GM21381 (cell line): ENCODE results near the gene SHISAL2A.

Experiments used
- ATAC-seq: cut with Tn5 transposase; IDR thresholded peaks from one replicate; pipeline ENCODE4 v1.9.1; 2021; ENCODE audit warnings: mild to moderate bottlenecking, moderate library complexity; ENCODE audit not compliant: unreplicated experiment

The SHISAL2A gene

DNA sequence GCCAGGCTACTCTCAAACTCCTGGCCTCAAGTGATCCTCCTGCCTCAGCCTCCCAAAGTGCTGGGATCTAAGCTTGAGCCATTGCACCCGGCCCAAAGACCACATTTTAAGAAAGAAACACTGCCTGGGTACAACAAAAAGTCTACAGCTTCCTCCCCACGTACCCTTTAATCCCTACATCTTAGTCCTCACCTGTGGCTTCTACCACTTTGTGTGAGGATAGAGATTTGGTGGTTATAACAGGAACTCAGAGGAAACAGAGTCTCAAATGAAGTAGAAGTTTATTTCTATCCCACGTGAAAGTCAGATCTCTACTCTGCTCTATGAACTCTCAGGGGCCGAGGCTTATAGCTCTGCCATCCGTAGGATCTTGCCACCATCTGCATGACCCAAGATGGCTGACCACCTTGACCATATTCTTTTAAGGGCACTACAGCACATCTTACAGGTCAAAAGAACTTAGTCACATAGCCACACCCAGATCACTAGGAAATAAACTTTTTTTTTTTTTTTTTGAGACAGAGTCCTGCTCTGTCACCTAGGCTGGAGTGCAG lies 17.4 kb upstream of the SHISAL2A start:
- ATAC-seq: no peak

DNA sequence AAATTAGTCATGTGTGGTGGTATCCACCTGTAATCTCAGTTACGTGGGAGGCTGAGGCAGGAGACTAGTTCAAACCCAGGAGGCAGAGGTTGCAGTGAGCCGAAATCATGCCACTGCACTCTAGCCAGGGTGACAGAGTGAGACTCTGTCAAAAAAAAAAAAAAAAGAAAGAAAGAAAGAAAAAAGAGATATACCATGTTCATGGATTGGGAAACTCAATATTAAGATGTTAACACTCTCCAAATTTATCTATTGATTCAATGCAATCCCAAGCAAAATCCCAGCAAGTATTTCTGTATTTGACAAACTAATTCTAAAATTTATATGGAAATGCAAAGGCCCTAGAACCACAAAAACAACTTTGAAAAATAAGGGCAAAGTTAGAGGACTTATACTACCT lies 11.0 kb upstream of the SHISAL2A start:
- no peak for ATAC-seq

DNA sequence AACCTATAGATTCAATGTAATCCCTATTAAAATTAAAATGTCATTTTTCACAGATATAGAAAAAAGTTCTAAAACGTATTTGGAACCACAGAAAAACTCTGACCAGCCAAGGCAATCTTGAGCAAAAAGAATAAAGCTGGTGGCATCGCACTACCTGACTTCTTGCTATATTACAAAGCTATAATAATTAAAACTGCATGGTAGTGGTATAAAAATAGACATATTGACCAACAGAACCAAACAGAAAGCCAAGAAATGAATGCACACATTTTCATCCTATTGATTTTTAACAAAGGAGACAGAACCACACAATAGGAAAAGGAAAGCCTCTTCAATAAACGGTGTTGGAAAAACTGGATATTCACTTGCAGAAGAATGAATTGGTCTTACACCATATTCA lies 9.2 kb upstream of the SHISAL2A start:
- ATAC-seq: no peak

DNA sequence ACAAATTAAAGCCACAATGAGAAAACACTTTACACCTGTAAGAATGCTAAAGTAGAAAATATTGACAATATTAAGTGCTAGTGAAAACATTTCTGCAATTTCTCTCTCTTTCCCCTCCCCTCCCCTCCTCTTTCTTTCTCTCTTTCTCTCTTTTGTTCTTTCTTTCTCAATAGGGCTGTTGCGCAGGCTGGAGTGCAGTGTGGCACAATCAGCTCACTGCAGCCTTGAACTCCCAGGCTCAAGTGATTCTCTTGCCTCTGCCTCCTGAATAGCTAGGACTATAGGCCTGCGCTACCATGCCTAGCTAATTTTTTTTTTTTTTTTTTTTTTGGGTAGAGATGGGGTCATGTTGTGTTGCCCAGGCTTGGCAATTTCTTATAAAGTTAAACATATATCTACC lies 5.9 kb upstream of the SHISAL2A start:
- ATAC-seq: no peak

DNA sequence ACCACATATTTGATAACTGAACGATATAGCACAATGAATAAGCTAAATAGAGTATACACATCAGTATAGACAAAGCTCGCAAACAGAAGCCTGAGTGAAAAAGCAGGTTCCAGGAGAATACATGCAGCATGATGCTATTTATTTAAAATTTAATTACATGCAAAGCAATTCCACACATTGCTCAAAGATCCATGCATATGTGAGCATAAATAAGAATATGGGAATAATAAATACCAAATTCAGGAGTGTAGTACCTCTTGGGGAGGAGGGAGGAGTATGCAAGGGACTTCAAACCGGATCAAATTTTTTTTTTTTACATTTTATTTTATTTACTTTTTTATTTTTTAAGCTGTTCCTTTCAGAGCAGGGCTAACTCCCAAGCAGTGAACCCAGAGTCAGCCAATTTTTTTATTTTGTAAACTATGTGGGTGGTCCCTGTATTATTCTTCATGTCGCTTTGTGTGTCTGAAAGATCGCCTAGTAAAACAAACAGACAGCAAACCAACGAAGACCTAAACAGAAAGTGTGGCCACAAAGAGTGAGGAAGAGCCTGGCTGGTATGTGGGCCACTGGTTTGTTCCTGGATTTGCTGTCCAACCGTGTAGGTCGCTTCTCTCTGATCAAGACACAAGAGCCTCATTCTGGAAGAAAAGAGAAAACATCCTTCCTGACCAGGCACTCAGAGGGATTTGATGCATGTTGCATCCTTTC lies 4.2 kb upstream of the SHISAL2A start:
- ATAC-seq: no peak

DNA sequence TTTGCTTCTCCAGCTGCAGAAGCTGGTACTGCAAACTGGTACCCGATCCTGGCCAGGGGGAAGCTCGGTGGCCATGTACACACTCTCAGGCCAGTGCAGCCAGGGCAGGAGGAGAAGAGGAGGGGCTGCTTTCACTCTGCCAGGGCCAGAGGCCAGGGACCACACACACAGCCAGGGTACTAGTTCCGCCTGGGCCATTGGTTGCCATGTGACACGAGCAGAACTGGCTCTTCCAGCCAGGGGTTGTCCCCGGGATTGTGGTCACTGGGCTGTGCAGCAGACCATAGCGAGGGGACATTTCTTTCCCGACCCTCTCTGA lies 3.7 kb upstream of the SHISAL2A start:
- ATAC-seq: no peak

DNA sequence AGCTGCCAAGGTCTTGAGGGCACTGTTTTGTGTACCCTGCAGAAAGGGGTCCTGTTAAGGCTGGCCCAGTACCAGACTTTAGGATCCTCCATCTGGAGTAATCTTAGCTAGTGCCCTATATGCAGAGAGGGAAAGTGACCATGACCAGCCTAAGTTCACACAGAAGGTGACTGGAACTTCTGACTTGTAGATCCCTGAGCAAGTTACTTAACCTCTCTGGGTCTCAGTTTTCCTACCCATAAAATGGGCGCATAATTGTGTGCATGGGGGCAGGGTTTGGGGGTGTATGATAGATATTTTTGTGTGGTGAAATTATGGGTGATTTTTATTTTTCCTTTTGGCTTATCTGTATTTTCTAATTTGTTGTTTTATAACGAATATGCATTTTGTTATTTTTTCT lies 3.3 kb upstream of the SHISAL2A start:
- no peak for ATAC-seq

DNA sequence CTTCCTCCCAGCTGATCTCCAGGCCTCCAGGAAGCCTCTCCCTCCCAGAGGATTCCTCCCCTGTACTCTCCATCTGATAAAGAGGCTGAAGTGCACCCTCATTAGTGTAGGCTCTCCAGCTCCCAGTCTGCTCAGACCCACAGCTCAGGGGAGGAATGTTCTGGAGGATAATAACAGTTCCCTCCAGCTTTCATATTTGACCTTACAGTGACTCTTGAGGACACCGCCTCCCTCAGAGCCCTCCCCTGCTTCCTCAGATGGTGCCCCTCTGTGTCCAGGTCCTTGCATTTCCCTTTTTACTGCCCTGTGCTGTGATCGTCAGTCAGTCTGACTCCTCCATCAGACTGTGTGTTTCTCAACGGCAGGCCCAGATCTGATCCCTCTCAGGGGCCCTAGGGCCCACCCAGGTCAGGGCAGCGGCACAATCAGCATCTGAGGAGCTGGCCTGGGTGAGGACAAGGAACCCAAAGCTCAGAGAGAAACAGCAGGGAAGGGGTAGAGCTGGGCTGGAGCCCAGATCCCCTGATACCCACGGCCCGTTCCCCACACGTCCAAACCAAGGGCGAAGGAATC lies 1.1 kb upstream of the SHISAL2A start:
- ATAC-seq: no peak

DNA sequence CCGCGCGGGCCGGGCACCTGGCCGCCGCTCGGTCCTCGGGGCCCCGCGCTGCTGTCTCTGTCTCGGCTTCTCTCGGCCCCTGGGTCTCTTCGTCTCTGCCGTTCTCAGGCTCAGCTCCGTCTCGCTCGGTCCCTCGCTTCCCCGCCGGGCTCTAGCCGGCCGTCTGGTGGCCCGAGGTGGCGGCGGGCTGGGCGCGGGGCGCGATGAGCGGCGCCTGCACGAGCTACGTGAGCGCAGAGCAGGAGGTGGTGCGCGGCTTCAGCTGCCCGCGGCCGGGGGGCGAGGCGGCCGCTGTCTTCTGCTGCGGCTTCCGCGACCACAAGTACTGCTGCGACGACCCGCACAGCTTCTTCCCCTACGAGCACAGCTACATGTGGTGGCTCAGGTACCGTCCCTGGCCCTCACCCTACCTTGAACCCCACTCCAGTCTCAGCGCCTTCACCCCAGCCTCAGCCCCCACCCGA lies 355 bp downstream of the SHISAL2A start:
- no peak for ATAC-seq

DNA sequence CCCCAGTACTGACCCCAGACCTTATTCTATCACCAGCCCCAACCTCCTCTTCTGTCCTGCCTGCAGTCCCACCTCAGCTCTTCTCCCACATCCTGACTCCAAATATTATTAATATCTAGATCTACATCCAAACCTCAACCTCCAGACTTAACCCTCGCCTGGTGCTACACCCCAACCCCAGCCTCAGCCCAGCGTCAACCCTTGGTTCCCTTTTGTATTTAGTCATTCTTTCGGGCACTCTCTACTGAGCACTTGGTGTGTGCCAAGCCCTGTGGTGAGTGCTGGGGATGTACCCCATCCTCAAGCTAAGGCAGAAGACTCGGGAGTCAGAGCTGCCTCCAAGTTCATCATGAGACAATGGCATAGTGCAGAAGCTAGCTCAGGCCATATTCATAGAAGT lies 1.1 kb downstream of the SHISAL2A start:
- ATAC-seq: no peak

DNA sequence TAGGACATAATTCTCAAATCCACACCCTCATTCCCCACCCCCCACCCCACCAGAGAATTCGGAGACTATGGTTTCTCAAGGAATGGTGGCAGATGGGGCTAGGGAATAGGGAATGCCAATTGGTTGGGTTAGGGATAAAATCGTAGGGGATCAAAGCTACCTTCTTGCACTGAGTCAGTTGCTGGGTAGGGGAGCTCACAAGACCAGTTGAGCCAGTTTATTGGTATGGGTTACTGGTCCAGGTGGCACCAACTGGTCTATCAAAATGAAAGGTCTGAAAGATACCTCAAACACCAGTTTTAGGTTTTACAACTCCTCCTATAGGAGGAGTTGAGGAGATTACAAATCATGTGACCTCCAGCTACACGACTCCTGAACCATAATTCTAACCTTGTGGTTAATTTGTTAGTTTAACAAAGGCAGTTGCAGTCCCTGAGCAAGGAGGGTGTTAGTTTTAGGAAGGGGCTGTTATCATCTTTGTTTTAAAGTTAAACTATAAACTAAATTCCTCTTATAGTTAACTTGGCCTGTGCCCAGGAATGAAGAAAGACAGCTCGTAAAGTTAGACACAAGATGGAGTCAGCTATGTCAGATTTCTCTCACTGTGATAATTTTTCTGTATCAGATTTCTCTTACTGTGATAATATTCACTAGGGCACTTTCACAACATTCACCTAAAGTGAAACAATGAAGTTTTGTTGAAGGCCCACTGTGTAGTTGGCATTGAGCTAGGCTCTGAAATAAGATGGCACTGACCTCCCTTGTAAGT lies 2.5 kb downstream of the SHISAL2A start:
- no peak for ATAC-seq

DNA sequence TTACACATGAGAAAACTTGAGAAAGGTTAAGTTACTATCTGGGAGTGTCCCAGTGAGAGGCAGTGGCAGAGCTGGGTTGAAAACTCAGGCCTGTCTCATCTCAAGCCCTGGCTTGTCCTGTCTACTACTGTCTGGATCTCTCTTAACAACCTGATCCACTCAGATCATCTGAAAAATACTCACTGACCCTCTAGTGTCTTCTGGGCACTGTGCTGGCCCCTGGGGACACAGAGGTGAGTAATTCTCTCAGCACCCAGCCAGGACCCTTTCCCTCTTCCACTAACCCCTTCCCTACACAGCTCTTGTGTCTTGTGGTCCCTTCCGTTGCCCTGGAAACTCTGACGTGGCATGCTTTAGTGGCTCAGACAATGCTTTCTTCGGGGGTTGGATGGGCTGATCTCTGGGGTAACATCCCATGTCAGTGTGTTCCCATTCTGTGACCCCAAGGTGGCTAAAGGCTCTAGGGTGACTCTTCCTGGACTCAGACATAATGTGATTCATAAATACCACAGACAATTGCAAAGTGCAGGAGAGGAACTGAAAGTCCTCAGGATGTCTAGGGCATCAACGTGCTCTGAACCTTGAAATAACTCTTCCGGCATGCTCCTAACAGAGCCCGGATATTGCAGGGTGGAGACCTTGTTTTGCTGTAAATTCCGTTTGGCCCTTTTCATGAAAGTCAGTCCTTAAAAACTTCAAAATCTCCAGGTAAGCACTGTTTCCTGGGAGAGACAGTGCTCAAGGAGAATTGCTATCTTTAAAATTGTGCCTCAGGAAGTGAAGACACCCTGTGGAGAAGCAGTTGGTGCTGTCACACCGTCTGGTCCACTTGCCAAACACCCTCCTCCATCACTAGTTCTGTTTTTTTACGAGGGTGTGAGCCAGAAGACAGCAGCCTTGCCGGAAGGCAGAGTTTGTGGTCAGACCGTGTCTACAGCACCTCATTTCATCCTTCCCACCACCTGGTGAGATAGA lies 4.0 kb downstream of the SHISAL2A start:
- ATAC-seq: peak; percentile 74

DNA sequence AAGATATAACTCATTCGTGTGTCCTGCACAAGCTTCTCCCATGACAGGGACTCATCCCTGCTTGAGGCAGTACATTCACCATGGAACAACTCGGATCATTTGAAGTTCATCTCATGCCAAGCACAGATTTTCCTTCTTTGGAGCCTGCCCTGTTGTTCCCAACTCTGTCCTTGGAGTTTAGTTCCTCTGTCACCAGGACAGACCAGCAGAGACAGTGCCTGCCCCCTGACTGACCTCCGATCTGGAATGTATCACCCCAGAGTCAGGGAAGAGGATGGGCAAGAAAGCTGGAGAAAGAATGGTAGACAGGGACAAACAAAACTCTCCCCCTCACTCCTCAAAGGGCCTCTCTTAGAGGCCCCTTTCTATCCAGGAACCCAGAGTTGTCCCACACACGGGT lies 5.0 kb downstream of the SHISAL2A start:
- no peak for ATAC-seq

DNA sequence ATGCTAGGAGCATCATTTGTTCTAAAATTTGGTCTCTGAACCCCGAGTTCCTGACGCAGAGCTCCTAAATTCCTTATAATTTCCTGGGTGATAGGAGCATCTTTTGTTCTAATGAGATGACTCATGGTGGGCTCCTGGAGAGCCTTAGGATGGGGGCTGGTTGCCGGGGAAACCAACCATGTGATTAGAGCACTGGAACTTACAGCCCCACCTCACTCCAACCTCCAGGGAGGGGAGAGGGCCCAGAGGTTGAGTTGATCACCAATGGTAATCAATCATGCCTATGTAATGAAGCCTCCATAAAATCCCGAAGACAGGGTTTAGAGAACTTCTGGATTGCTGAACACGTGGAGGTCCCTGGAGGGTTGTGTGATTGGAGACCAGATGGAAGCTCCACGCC lies 7.7 kb downstream of the SHISAL2A start:
- ATAC-seq: no peak

DNA sequence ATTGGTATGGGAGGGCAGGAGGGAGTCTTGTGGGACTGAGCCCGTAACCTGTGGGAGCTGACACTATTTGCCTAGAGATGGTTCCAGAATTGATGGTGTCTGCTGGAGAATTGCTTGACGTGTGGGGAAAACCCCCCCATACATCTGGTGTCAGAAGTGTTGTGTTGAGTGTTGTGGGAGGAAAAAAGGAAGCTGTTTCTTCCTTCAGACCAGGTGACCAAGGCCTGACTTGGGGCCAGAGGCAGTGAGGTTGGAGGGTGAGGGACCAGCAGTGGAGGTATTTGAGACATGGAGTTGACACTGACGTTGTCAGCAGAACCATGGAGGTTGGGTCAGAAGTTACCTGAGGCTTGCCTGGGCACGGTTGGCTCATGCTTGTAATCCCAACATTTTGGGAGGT lies 8.3 kb downstream of the SHISAL2A start:
- no peak for ATAC-seq

DNA sequence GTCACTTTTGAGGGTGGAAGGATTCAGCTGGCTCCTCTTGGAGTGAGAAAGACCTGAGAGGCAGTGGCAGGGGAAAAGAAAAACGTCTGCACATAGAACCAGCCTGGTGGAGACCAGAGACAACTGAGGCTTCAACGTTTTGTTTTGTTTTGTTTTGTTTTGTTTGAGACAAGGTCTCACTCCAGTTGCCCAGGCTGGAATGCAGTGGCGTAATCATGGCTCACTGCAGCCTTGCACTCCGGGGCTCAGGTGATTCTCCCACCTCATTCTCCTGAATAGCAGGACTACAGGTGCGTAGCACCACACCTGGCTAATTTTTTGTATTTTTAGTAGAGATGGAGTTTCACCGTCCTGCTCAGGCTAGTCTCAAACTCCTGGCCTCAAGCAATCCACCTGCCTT lies 12.3 kb downstream of the SHISAL2A start:
- ATAC-seq: no peak

DNA sequence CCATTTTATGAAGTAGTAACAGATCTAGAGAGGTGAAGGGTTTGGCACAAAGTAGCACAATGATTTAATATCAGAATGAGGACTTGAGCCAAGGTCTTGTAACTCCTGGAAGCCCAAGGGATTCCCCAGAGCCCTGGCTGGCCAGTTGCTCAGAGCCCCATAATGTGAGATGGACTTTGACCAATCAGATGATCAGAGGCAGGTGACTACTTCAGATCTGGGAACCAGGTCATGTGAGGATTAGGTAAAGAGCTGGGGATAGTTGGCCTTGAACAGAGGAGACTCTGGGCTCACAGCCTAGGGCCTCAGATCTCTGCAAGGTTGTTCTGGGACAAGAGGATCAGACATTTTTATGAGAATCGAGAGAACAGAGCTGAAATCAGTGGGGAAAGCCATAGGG lies 18.9 kb downstream of the SHISAL2A start:
- no peak for ATAC-seq

DNA sequence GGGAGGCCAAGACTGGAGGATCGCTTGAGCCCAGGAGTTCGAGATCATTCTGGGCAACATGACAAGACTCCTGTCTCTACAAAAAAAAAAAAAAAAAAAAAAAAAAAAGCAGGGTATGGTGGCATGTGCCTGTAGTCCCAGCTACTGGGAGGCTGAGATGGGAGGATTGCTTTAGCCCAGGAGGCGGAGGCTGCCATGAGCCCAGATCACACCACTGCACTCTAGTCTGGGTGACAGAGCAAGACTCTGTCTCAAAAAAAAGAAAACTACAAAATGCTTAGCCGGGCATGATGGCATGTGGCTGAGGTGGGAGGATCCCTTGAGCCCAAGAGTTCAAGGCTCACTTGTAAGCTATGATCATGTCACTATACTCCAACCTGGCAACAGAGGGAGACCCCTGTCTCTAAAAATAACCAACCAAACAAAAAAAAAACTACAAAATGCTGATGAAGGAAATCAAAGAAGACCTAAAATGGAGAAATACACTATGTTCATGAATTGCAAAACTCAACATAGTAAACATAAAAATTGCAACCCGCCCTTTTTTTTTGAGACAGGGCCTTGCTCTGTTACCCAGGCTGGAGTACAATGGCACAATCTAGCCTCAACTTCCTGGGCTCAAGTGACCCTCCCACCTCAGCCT lies 20.4 kb downstream of the SHISAL2A start:
- ATAC-seq: no peak

DNA sequence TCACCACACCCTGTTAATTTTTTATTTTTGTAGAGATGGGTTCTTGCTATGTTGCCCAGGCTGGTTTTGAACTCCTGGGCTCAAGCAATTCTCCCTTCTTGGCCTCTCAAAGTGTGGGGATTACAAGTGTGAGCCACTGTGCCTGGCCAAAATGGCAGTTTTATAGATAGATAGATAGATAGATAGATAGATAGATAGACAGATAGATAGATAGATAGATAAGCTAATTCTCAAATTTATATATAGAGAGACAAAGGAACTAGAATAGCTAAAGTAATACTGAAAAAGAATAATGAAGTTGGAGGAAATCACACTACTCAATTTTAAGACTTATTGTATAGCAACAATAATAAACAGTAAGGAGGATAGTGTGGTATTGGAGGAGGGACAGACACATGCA lies 21.1 kb downstream of the SHISAL2A start:
- no peak for ATAC-seq

DNA sequence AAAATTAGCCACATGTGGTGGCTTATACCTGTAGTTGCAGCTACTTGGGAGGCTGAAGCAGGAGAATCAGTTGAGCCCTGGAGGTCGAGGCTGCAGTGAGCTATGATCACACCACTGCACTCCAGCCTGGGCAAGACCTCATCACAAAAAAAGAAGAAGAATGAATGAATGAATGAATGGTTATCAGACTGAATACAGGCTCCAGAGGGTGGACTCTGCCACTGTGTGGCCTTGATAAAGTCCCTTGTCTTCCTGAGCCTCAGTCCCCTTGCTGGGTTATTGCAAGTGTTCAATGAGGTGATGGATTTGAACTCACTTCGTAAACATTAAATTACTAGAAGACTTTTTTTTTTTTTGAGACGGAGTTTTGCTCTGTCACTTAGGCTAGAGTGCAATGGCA lies 24.7 kb downstream of the SHISAL2A start:
- no peak for ATAC-seq
